ENCODE data around the gene TMEM250. TPM values are rescaled to one million over a fixed set of nuclear protein-coding genes. Genes with fewer than 3 reads are reported as not detected.
A peak's percentile ranks its signal among the peaks of the same experiment; 100 is the strongest.

TMEM250 gene
- total RNA-seq, 1 experiment from 2014 or later = 34.0 TPM

DNA sequence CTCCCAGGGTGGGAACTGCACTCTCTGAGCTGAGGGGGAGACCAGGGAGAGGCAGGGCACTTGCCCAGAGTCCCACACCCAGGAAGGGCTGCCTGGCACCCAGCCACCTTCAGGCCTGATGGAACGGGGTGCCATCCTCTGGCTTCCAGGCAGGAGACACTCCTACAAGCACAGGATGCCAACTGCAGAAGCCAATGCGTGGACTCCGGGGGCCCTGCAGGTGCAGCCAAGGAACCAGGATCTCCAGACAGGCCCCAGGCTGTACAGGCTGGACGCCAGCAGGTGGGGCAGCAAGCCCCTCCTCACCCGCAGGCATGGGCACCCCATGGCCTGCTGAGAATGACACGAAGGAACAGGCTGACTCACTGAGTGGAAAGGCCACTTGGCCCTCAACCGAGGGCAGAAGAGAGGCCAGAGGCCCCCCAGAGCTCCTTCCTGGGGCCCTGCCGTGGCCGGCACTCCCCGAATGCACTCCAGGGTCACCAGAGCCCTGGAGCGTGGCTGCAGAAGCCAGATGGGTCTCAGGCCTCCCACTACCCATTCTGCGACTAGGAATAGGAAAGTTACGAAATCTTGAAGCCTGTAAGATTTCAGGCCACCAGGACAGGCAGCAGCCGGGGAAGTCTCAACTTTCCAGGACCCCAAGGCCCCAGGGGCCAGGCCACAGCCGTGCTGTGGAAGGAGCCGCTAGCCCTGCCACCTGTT lies 39.3 kb downstream of the TMEM250 start:
- peaks cover 55% of the 10 kb centered on the region for H3K4me1 ChIP-seq (ENCODE audit: control insufficient read depth, insufficient read depth, low read length)
- no peaks in the 10 kb centered on the region for H3K36me3 ChIP-seq (ENCODE audit: control insufficient read depth, insufficient read depth, low read length)
- no TSS peak for BruUV-seq (replicated peaks)
- no peaks in the 10 kb centered on the region for H3K9me3 ChIP-seq (ENCODE audit: control insufficient read depth, insufficient read depth, low read depth, low read length)
- in situ Hi-C loops (cut with HindIII; ENCODE audit: low pct_unique_long_range_greater_than_20kb, low sequenced_read_pairs) = no loop called here
- POLR2A ChIA-PET = no interaction called here
- TF ChIP-seq SIN3A (IDR thresholded peaks at IDR 0.05; ENCODE audit: borderline replicate concordance, insufficient read depth, low read depth, low read length) (no peak), POLR2AphosphoS5 (IDR thresholded peaks at IDR 0.05; ENCODE audit: low read depth, low read length) (0 out of 2 replicates have a peak, but pooled peaks have one; percentile 21)
- no peak overlapping the region for H3K4me3 ChIP-seq (ENCODE audit: low read depth in 2 of 2, low read length in 2 of 2)
- ATAC-seq (peak; percentile 49), DNase-seq (ENCODE audit: low read depth, low spot score) (no peak)
- intact Hi-C loops (cut with micrococcal nuclease; ENCODE audit: unreplicated experiment) = no loop called here
- H3K27ac ChIP-seq (ENCODE audit: low read length) = peak overlapping the region; percentile 69
- CTCF ChIA-PET = interaction anchor here (0.6 kb wide), 1 partner anchor 25 kb away, joined by 4 read pairs; no protein-coding TSS in a partner anchor
- H3K27me3 ChIP-seq (ENCODE audit: control insufficient read depth, insufficient read depth, low read length) = no peaks in the 10 kb centered on the region

DNA sequence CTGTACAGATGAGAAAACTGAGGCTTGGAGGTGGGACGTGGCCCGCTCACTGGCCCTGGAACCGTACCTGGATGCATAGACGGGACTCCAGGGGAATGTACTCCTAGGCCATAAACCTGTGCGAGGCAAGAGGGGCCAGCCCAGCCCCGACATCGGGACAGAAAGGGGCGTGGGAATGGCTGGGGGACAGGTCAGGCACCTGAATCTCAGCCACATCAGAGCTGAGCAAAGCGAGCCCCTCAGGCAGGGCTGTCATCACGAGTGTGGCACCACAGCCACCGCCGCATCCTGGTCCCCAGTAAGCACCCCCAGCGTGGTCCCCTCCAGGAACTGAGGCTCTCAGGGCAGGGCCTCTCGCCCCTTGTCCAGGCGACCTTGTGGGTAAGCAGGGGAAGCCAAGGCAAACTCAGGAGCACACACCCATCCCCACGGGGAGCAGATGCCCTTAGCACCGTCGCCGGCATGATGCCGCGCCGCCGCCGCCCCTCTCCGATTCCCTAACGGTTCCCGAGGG lies 40.1 kb downstream of the TMEM250 start:
- H3K4me1 ChIP-seq (ENCODE audit: control insufficient read depth, insufficient read depth, low read length) = peaks cover 55% of the 10 kb centered on the region
- TF ChIP-seq, protein P1, sequence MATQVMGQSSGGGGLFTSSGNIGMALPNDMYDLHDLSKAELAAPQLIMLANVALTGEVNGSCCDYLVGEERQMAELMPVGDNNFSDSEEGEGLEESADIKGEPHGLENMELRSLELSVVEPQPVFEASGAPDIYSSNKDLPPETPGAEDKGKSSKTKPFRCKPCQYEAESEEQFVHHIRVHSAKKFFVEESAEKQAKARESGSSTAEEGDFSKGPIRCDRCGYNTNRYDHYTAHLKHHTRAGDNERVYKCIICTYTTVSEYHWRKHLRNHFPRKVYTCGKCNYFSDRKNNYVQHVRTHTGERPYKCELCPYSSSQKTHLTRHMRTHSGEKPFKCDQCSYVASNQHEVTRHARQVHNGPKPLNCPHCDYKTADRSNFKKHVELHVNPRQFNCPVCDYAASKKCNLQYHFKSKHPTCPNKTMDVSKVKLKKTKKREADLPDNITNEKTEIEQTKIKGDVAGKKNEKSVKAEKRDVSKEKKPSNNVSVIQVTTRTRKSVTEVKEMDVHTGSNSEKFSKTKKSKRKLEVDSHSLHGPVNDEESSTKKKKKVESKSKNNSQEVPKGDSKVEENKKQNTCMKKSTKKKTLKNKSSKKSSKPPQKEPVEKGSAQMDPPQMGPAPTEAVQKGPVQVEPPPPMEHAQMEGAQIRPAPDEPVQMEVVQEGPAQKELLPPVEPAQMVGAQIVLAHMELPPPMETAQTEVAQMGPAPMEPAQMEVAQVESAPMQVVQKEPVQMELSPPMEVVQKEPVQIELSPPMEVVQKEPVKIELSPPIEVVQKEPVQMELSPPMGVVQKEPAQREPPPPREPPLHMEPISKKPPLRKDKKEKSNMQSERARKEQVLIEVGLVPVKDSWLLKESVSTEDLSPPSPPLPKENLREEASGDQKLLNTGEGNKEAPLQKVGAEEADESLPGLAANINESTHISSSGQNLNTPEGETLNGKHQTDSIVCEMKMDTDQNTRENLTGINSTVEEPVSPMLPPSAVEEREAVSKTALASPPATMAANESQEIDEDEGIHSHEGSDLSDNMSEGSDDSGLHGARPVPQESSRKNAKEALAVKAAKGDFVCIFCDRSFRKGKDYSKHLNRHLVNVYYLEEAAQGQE (IDR thresholded peaks at IDR 0.05; ENCODE audit: insufficient read depth in 1 of 2, low read depth in 2 of 2, low read length in 1 of 2) = no peak
- TF ChIP-seq TCF7L2 (IDR thresholded peaks at IDR 0.05; ENCODE audit: low read depth, low read length) (no peak), POLR2AphosphoS5 (IDR thresholded peaks at IDR 0.05; ENCODE audit: low read depth, low read length) (no peak), SIN3A (IDR thresholded peaks at IDR 0.05; ENCODE audit: borderline replicate concordance, insufficient read depth, low read depth, low read length) (no peak)
- TF ChIP-seq, protein P2, sequence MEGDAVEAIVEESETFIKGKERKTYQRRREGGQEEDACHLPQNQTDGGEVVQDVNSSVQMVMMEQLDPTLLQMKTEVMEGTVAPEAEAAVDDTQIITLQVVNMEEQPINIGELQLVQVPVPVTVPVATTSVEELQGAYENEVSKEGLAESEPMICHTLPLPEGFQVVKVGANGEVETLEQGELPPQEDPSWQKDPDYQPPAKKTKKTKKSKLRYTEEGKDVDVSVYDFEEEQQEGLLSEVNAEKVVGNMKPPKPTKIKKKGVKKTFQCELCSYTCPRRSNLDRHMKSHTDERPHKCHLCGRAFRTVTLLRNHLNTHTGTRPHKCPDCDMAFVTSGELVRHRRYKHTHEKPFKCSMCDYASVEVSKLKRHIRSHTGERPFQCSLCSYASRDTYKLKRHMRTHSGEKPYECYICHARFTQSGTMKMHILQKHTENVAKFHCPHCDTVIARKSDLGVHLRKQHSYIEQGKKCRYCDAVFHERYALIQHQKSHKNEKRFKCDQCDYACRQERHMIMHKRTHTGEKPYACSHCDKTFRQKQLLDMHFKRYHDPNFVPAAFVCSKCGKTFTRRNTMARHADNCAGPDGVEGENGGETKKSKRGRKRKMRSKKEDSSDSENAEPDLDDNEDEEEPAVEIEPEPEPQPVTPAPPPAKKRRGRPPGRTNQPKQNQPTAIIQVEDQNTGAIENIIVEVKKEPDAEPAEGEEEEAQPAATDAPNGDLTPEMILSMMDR (IDR thresholded peaks at IDR 0.05) = no peak
- POLR2A ChIA-PET = no interaction called here
- intact Hi-C loops (cut with micrococcal nuclease; ENCODE audit: unreplicated experiment) = no loop called here
- H3K27me3 ChIP-seq (ENCODE audit: control insufficient read depth, insufficient read depth, low read length) = no peaks in the 10 kb centered on the region
- BruUV-seq (replicated peaks) = no TSS peak
- H3K4me3 ChIP-seq (ENCODE audit: low read depth in 2 of 2, low read length in 2 of 2) = no peak overlapping the region
- no peak for ATAC-seq
- H3K27ac ChIP-seq (ENCODE audit: low read length) = peak overlapping the region; percentile 69
- in situ Hi-C loops (cut with HindIII; ENCODE audit: low pct_unique_long_range_greater_than_20kb, low sequenced_read_pairs) = no loop called here
- no peaks in the 10 kb centered on the region for H3K9me3 ChIP-seq (ENCODE audit: control insufficient read depth, insufficient read depth, low read depth, low read length)
- no peaks in the 10 kb centered on the region for H3K36me3 ChIP-seq (ENCODE audit: control insufficient read depth, insufficient read depth, low read length)
- CTCF ChIA-PET = no interaction called here
- DNase-seq (ENCODE audit: low read depth, low spot score) = no peak

DNA sequence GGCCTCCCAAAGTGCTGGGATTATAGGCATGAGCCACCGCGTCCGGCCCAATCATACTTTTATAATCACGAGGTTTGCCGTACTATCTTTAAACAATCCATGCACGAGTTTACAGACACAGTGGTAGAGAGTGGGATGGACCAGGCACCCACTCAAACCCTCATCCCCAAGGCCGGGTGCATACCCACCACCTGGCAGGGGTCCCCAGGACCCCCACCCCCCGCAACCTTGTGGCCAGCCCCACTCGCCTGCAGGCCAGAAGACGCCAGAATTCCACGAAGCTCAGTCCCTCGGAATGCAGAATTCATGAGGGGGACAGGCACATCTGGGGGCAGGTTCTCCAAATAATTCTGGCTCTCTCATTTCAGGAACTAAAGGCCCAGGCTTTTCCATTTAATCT lies 40.7 kb downstream of the TMEM250 start:
- in situ Hi-C loops (cut with HindIII; ENCODE audit: low pct_unique_long_range_greater_than_20kb, low sequenced_read_pairs) = no loop called here

More for the DNA sequence above, 40.7 kb downstream of the TMEM250 start:
- Histone ChIP-seq H3K36me3 (ENCODE audit: control insufficient read depth, insufficient read depth, low read length) (no peaks in the 10 kb centered on the region), H3K9me3 (ENCODE audit: control insufficient read depth, insufficient read depth, low read depth, low read length) (no peaks in the 10 kb centered on the region), H3K27me3 (ENCODE audit: control insufficient read depth, insufficient read depth, low read length) (no peaks in the 10 kb centered on the region), H3K4me3 (ENCODE audit: low read depth in 2 of 2, low read length in 2 of 2) (no peak overlapping the region), H3K4me1 (ENCODE audit: control insufficient read depth, insufficient read depth, low read length) (peaks cover 52% of the 10 kb centered on the region), H3K27ac (ENCODE audit: low read length) (peak overlapping the region; percentile 69; the same call in 1 of the 2 replicates)
- DNase-seq (ENCODE audit: low read depth, low spot score) (no peak), ATAC-seq (no peak)
- intact Hi-C loops (cut with micrococcal nuclease; ENCODE audit: unreplicated experiment) = no loop called here
- TF ChIP-seq SIN3A (IDR thresholded peaks at IDR 0.05; ENCODE audit: borderline replicate concordance, insufficient read depth, low read depth, low read length) (no peak), POLR2AphosphoS5 (IDR thresholded peaks at IDR 0.05; ENCODE audit: low read depth, low read length) (no peak), TCF7L2 (IDR thresholded peaks at IDR 0.05; ENCODE audit: low read depth, low read length) (no peak)
- TF ChIP-seq, protein P2 (IDR thresholded peaks at IDR 0.05) = no peak
- TF ChIP-seq, protein P1 (IDR thresholded peaks at IDR 0.05; ENCODE audit: insufficient read depth in 1 of 2, low read depth in 2 of 2, low read length in 1 of 2) = no peak
- CTCF ChIA-PET = no interaction called here
- POLR2A ChIA-PET = no interaction called here
- no TSS peak for BruUV-seq (replicated peaks)

Data from Panc1 (cell line).